NCI-H82 treated with DMSO at 0.1 percent for 48 hours (cell line): Measurements from ENCODE around the gene LCE3B.

ENCODE experiments used
- DNase-seq: peaks from one replicate; lab custom pipeline; 2025; ENCODE audit not compliant: unreplicated experiment; lab: John Stamatoyannopoulos, UW

Gene LCE3B

DNA sequence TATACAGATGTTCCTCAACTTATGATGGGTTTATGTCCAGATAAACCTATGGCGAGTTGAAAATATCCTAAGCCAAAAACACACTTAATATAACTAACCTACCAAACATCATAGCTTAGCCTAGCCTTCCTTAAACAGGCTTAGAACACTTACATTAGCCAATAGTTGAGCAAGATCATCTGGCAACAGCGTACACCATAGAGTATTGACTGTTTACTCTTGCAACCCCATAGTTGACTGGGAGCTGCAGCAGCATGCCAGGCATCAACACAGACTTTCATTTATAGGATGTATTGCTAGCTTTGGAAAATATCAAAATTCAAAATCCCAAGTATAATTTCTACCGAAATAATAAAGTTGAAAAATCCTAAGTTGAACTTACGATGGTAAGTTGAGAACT lies 44.1 kb downstream of the LCE3B start:
- DNase-seq: no peak

DNA sequence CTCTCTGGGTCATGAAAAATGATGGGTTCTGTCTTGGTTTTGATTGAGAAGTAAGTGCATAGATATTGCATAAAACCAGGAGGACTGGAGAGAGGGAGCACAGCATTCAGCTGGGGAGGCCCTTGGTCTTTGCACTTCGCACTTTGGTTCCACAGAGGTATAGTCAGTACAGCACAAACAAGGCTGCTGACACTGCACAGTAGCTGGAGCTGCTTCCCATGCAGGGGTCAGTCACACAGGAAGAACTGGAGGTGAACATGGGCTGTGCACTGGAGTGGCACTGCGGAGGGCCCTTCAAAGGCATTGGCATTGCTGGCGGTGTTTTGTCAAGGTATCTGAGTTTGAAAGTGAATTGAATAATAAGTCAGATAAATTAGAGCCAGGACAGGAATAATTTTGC lies 45.0 kb downstream of the LCE3B start:
- DNase-seq: no peak

GRCh38 chr1:152663098-152663497 lies 49.5 kb downstream of the LCE3B start, which contains the start of gene LCE2D:
Gene LCE2D (plus strand): TSS chr1:152663380. CDS start chr1:152664106, 726 bp downstream.
- DNase-seq: no peak
